Measurements from ENCODE around the gene PPP1R13L. TPM values are rescaled to one million over a fixed set of nuclear protein-coding genes. Genes with fewer than 3 reads are reported as not detected.
A peak's percentile ranks its signal among the peaks of the same experiment; 100 is the strongest.
"Not testable (repeated sequence)": the region's sequence is repeated elsewhere in the genome, so short reads cannot be mapped to it uniquely, and the experiment has no call there.

Gene PPP1R13L
- total RNA-seq, 1 donor from 2014 or later: 29.0 TPM

- DNase-seq: not testable (repeated sequence)
Observed at GRCh38 chr19:45432543-45432942, 27.7 kb upstream of the PPP1R13L start.

GRCh38 chr19:45431008-45431407 lies 26.1 kb upstream of the PPP1R13L start:
- DNase-seq: not testable (repeated sequence)

DNA sequence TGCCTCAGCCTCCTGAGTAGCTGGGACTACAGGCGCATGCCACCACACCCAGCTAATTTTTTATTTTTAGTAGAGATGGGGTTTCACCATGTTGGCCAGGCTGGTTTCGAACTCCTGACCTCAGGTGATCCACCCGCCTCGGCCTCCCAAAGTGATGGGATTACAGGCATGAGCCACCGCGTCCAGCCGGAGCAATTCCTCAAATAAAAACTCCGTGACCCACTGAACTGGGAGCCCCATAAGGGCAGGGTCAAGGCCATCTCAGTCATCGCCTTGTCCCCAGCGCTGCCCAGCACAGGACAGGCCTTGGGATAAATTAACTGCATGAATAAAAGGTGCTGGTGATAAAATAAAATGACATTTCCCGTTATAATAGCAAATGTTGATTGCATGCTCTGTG lies 25.0 kb upstream of the PPP1R13L start:
- not testable (repeated sequence) for DNase-seq

DNA sequence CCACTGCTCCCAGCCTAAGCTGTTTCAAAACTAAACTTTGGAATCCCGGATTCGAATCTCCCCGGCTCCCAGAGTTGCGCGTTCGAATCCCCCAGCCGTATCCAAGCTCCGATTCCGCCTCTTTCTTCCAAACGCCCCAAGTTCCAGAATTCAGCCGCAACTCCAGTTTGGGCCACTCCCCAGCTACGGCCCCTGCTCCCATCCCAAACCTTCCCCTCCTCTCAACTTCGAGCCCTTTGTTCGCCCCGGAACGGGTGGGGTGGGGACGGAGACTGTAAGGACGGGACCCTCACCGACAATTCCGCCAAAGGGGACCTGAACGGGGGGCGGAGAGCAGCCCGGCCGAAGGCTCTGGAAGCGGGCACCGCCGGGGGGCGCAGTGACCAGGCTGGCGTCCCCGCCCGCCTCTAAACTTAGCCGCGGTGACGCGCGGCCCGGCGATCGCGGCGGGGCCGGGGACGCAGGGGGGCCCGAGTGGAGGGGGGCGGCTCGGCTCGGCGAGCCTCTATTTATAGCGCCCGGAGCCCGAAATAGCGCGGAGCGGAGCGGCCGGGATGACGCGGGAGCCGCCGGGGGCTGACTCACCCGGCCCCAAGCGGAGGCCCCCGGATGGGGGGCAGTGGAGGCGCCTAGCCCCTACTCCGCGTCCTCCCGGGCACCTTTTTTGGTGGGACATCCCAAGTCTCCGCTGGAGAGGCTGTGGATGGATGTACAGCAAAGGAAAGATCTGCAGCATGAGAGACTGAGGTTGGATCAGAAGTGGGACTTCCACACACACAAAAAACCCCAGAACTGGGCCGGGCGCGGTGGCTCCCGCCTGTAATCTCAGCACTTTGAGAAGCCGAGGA lies 23.7 kb upstream of the PPP1R13L start:
- no peak for DNase-seq

DNA sequence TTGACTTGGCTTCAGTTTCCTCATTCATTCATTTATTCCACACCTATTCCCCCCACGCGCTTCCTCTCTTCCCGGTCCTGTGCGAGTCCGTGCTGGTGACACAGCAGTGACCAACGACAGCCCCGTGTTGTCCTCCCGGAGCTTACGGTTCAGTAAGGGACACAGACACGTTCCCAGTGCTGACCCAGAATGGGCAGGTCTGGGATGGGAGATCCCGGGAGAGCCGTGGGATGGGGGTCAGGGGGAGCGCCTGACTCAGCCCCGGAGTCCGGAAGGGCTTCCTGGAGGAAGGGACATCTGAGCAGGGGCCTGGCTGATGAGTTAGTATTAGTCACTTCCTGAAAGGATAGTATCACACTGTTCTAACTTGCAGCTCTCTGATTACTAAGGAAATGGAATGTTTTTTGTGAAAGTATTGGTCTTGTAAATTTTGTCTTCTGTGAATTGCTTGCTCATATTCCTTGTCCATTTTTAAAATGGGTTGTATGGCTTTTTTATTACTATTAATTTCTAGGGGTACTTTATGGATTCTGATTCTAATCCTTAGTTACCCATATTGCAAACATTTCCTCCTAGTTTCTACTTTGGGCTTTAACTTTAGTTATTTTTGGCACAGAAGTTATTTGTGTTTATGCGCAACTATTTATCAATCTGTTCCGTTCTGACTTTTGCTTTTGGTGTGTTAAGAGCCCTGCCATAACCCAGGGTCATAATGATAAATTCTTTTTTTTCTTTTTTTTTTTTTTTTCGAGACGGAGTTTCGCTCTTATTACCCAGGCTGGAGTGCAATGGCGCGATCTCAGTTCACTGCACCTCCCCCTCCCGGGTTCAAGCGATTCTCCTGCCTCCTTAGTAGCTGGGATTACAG lies 19.6 kb upstream of the PPP1R13L start:
- DNase-seq: peak; percentile 50

- DNase-seq: peak; percentile 88
Observed at GRCh38 chr19:45423589-45424190, 18.8 kb upstream of the PPP1R13L start, which contains the start of gene ERCC1. Gene ERCC1 (minus strand): TSS chr19:45423917. CDS start chr19:45423374, 543 bp downstream.

- no peak for DNase-seq
Observed at GRCh38 chr19:45423033-45423588, 18.2 kb upstream of the PPP1R13L start.

- DNase-seq: no peak
Observed at GRCh38 chr19:45421947-45422498, 17.2 kb upstream of the PPP1R13L start.

GRCh38 chr19:45420871-45421270 lies 16.0 kb upstream of the PPP1R13L start:
- no peak for DNase-seq

GRCh38 chr19:45420356-45420755 lies 15.5 kb upstream of the PPP1R13L start:
- no peak for DNase-seq

GRCh38 chr19:45419895-45420294 lies 15.0 kb upstream of the PPP1R13L start:
- DNase-seq: no peak

DNA sequence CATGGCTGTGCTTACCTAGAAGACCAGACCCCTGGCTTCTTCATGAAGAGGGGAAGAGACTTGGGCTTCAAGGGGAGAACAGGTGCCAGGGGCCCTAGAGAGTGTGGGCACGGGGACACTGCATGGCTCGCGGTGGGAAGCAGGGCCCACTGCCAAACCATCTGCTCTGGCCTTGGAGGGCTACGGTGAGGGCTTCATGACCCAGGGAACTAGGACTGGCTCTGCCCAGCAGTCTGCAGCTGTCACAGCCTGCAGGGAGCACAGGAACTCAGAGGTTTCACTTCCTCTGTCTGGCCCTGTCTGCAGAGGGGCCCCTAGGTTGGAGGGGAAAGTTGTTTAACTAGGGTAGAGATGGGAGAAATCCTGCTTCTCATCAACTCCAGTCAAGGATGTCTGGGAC lies 14.5 kb upstream of the PPP1R13L start:
- DNase-seq: no peak

- no peak for DNase-seq
Observed at GRCh38 chr19:45418802-45419201, 13.9 kb upstream of the PPP1R13L start.

DNA sequence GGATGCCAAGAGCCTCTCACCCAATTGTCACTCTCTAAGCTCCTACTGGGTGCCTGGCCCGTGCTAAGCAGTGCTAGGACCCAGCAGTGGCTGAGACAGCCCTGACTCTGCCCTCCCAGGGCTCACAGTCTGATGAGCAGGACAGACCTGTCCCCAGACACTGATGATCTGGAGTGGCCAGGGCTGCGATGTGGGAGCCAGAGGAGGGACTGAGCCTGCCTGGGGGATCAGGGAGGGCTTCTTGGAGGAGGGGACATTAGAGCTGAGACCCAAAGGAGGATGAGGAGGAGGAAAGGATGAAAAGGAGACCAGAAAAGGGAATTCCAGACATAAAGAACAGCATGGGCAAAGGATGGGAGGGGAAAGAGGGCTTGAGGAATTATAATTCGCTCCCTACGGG lies 12.3 kb upstream of the PPP1R13L start:
- DNase-seq: no peak

GRCh38 chr19:45414468-45414867 lies 9.6 kb upstream of the PPP1R13L start:
- DNase-seq: no peak

GRCh38 chr19:45413497-45413896 lies 8.6 kb upstream of the PPP1R13L start:
- no peak for DNase-seq

DNA sequence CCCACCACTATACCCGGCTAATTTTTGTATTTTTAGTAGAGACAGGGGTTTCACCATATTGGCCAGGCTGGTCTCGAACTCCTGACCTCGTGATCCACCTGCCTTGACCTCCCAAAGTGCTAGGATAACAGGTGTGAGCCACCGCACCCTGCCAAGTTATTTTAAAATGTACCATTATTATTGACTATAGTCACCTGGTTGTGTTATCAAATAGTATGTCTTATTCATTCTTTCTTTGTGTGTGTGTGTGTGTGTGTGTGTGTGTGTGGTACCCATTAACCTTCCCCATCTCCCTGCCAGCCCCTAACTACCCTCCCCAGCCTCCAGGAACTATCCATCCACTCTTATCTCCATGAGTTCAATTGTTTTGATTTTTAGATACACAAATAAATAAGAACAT lies 5.5 kb upstream of the PPP1R13L start:
- not testable (repeated sequence) for DNase-seq

DNA sequence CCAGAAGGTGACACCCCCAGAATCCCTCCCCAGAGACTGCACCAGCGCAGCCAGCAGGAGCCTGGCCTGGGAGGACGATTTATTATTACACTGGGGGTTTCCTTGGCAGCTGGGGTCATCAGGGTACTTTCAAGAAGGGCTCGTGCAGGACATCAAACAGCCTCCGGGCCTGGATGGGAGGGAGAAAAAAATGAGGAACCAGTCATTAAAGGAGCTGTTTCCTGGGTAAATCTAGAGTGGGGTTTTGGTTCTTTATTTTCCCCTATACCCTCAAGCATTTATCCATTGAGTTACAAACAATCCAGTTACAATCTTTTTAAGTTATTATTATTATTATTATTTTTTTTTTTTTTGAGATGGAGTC lies 4.7 kb upstream of the PPP1R13L start:
- no peak for DNase-seq

DNA sequence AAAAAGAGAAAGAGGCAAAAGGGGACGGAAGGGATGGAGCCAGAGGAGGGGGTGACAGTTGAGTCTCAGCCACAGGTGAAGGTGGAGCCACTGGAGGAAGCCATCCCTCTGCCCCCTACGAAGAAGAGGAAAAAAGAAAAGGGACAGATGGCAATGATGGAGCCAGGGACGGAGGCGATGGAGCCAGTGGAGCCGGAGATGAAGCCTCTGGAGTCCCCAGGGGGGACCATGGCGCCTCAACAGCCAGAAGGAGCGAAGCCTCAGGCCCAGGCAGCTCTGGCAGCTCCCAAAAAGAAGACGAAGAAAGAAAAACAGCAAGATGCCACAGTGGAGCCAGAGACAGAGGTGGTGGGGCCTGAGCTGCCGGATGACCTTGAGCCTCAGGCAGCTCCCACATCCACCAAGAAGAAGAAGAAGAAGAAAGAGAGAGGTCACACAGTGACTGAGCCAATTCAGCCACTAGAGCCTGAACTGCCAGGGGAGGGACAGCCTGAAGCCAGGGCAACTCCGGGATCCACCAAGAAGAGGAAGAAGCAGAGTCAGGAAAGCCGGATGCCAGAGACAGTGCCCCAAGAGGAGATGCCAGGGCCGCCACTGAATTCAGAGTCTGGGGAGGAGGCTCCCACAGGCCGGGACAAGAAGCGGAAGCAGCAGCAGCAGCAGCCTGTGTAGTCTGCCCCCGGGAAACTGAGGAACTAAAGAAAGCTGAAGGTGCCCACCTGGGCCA lies 4.1 kb upstream of the PPP1R13L start:
- DNase-seq: no peak

- DNase-seq: no peak
Observed at GRCh38 chr19:45408121-45408520, 3.3 kb upstream of the PPP1R13L start.

GRCh38 chr19:45407585-45407984 lies 2.7 kb upstream of the PPP1R13L start:
- not testable (repeated sequence) for DNase-seq

- no peak for DNase-seq
Observed at GRCh38 chr19:45407091-45407375, 2.2 kb upstream of the PPP1R13L start.

All from skin of body (tissue), 2 donors.